GM21619 (cell line): Measurements from ENCODE around the gene TSHZ3.

ENCODE experiments used
- ATAC-seq: cut with Tn5 transposase; IDR thresholded peaks from one replicate; pipeline ENCODE4 v1.9.1; 2021; ENCODE audit not compliant: unreplicated experiment

The TSHZ3 gene

GRCh38 chr19:31337008-31337914 is 12.0 kb downstream of the TSHZ3 start:
- ATAC-seq, result no peak

GRCh38 chr19:31335716-31336115 is 13.5 kb downstream of the TSHZ3 start:
- no peak for ATAC-seq

DNA sequence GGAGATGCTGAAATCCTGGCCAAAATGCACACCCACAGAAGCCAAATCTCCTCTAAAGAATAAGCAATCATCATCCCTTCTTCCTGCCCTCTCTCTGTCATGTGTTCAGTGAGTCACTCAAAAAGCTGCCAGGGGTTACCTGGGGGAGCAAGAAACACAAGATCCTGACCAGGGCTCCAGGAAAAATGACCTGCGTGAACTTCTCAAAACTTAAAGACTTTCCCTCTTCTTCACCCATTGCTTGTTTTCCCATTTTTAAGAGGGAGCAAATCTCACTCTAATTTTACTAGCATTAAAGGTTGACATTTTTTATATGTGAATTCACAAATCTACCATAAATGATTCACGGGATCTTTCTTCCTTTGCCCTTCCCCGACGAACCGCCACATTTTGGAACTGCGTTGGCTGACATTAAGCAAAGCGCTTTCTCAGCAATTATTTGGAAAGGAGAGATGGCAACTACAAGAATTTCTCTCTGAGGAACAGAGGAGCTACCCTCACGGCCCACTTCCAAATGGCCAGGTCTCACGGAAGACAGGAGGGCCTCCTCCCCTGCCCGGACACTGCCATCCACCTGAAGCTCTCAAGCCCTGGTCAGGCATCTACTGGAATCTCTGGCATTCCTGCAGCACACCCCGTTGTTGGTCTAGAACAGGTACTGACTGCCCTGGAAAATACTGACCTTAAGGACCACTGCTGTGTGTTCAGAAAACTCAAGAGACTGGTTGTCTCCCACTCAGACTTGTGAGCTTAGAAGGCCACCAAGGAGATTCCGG is 14.2 kb downstream of the TSHZ3 start:
- no peak for ATAC-seq

DNA sequence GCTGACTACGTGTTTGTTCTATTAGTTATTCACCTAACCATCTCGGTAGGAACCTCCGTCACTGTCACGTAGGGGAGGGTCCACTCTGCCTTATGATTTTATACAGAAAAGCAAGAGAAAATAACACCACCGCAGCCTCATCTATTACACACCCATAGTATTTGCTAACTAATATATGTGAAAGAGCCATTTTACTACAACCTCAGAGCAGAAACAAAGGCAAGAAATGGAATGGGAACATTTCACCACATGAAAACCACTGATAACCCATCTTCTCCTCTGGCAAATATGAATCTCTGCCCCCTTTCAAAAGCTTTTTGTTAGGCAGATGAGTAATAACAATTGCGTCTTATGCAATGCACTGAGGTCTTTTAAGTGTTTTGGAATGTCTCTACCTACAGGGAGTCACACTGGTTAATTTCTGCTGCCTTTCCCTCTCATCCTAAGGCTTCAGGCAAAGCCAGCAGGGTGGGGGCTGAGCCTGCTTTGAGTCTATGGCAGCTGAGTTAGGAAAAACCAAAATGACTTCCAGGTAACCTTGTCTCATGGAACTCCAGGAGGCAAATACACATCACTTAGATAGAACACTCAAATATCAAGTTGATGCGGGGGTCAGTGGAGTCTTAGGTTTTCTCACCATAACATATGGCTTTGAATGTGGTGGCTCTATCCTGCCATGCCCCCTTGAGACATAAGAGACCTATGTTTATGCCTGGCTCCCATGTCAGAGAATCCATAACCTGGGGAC is 15.0 kb downstream of the TSHZ3 start:
- ATAC-seq, result no peak

GRCh38 chr19:31332096-31332495 is 17.1 kb downstream of the TSHZ3 start:
- ATAC-seq, result no peak

DNA sequence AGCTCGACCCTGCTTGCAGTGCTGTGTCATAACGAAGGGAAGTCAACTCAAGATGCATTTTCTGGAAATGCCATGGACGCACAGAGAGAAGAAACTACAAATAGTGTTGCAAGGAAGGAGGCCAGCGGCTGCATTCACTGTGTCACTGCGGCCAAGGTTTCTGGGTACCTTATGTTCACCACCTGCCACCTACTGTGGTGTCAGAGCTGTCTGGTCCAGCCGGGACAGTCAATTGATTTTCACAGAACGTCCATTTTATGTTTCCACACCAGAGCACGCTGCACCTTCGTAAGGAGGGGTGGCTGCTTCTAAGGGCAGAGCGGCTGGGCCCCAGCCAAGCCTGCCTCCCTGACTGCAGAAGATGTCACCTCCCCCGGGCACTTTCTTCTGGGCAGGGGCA is 17.7 kb downstream of the TSHZ3 start:
- no peak for ATAC-seq

GRCh38 chr19:31330761-31331160 is 18.5 kb downstream of the TSHZ3 start:
- ATAC-seq, result no peak

DNA sequence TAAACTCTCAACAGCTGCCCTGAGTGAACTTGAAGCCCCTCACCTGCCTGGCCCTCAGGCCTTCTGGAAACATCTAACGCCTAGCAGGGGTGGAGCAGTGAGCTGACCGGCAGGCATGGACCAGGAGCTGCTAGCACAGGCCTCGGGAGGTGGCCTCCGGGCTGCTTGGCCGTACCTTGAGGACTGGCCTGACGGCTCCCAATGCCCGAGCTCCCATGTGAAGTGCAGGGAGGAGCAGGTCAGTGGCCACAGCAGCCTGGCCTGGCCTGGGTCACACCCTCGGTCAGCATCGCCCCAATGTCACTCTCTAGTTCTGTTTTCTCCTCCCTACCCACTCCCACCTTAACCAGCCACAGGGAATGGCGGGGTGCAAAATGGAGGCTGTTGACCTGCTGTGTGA is 19.0 kb downstream of the TSHZ3 start:
- no peak for ATAC-seq

GRCh38 chr19:31329819-31330218 is 19.4 kb downstream of the TSHZ3 start:
- ATAC-seq, result no peak

DNA sequence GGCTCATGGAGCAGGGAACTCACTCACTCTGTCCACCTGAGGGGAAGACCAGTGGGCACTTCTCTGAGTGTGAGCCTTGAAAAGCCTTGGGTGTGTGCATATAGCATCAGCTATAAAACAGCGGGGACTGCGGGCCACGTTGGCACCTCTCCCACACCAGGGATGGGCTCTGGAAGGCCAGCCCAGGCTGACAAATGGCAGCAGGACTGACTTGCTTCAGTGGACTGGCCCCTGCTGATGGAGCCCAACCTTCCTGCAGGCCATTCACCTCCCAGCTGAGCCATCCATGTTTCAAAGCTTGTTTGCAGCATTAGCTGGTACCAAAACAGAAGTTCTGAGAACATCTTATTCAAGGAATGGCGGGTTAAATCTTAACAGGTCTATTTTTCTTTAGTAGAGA is 21.0 kb downstream of the TSHZ3 start:
- no peak for ATAC-seq

DNA sequence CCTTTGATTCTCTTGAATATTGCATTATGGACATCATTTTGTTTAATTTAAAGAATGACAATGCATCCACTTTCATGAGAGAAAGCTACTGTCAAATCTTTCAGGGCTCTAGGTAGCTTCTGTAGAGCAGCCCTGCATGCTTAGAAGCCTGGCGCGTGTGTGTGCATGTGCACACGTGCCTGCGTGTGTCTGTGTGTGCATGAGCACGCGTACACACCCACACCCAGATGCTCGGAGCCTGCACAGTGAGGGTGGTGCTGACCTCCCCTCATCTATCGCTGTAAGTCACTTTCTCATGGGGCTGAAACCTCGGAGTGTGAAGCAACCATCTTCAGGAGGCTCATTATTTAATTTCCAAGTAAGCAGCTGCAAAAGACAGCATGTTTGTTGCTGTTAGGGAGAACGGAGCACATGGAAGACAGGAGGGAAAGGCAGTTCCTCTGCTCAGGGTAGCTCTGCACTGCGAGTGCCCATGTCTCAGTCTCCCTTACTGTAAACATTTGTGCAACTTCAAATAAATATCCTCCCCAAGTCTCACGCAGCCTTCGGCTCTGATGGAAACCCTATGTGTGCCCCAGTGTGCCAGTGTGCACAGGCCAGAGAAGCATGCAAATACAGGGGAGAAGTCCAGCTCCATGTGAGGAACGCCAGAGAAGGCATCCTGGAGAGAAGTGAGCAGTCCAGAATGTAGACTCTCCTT is 22.8 kb downstream of the TSHZ3 start:
- no peak for ATAC-seq

DNA sequence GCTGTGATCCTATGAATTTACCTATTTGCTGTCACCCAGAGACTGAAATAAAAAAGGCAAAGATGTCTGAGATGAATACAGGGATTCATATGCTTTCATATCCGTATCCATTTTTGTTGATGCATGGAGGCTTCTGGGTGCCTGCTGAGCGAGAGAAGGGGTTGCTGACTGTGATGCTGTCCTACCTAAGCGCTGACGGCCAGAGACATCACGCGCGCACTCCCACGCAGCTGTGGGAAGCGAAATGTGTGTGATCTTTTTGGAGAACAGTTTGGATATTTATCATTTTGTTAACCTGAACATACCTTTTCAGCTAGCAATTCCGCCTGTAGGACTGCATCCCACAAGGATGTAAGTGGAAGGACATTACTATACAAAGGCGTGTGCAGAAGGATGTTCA is 23.9 kb downstream of the TSHZ3 start:
- no peak for ATAC-seq

- ATAC-seq, result no peak
Measured at GRCh38 chr19:31319465-31319864, 29.8 kb downstream of the TSHZ3 start.

DNA sequence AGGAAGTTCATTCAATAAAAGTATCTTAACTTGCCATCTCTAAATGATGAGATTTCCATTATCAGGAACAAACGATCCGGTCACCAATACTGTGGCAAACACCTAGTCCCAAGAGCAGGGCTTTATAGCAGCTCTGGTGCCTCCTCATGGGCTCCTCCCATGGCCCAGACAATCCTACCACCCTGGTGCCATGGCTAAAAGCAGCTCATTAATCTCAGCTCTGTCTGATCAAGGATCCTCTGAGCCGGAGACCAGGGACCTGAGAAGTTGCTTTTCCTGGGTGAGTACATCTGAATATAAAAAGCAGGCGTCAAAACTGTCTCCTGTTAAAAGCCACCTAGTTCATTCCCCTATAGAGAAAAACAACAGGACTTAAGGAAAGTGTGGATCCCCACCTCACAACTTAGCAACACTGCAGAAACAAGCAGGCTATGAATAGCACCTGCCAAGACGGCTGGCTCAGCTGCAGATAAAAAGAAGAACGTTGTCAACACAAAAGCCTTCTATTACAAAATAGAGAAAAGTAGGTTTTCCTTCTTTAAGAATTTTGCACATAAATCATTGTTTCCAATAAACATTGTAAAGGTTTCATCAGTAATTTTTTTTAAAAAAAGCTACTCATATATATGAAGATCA is 30.3 kb downstream of the TSHZ3 start:
- no peak for ATAC-seq

- no peak for ATAC-seq
Measured at GRCh38 chr19:31317570-31317969, 31.7 kb downstream of the TSHZ3 start.

- ATAC-seq, result no peak
Measured at GRCh38 chr19:31317093-31317492, 32.1 kb downstream of the TSHZ3 start.

DNA sequence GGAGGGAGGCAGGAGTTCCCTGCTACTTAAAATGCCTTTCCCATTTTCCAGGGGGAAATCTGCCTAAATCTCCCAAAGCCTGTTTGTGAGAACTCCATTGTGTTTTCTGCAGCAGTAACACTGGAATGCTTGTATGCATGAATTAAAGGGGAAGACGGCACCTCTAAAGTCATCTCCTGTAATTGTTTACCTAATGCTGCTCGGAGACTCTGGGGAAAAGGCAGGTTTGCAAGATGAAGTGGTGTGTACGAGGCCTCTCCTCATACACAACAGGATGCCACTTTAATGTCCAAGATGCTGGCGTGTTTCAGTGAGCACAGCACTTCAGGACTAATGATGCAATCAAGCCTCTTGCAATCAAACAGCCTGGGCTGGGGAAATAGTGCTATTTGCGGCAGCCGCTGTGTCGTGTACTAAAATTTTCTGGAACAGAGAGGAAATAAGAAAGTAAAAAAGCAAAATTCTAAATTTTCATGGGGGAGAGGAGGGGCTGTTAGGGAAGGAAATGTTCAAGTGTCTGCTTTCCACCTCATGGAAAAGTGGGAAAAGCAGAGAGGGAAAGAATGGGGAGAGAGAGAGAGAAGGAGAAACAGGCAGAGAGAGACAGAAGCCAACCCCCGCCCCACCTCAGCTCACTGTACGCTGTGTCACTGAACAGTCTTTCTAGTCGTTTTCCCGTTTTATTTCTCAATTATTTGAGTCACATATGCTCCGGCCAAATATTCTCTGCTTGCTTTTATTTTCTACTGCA is 32.9 kb downstream of the TSHZ3 start:
- no peak for ATAC-seq

DNA sequence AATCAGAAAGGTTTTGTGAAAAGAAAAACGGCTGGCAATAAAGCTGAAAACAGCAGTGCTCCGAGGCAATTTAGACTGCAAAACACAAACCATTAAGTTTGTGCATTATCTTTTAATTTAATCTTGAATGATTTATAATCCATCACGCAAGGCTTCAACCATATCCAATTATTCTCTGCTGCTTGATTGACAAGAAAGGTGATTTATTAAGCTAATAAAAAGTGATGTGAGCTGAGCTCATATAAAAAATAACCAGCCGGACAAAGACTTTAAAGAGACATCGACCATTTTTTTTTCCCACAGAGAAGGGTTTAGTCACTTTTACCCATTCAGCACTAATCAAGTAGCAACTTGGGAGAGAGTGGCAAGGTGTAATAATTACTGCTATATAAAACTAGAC is 33.6 kb downstream of the TSHZ3 start:
- no peak for ATAC-seq

- ATAC-seq, result no peak
Measured at GRCh38 chr19:31314849-31315629, 34.2 kb downstream of the TSHZ3 start.
